Ascending aorta (tissue), 2 donors: ENCODE data around the gene UHMK1. TPM values are rescaled to one million over a fixed set of nuclear protein-coding genes. Genes with fewer than 3 reads are reported as not detected.
A peak's percentile ranks its signal among the peaks of the same experiment; 100 is the strongest.

Source experiments
- DNase-seq, 2 donors: peaks; one replicate each; pipeline ENCODE4 v3.0.0-alpha.2; 2019; ENCODE audit warnings: low spot score in 2 of 2
- H3K27ac ChIP-seq, 2 donors: fragments of 200-600 bp; sonication (generic); one replicate each; pipeline ENCODE4 v1.5.1; 2016 to 2017; ENCODE audit warnings: mild to moderate bottlenecking in 1 of 2
- H3K27me3 ChIP-seq: fragments of 200-600 bp; sonication (generic); one replicate; pipeline ENCODE4 v1.5.1; 2017
- H3K36me3 ChIP-seq, 2 donors: fragments of 200-600 bp; sonication (generic); one replicate each; pipeline ENCODE4 v1.5.1; 2016
- H3K4me1 ChIP-seq, 2 donors: fragments of 200-600 bp; sonication (generic); one replicate each; pipeline ENCODE4 v1.5.1; 2016 to 2017; ENCODE audit warnings: mild to moderate bottlenecking in 1 of 2
- H3K4me3 ChIP-seq, 2 donors: fragments of 200-600 bp; sonication (generic); one replicate each; pipeline ENCODE4 v1.5.1; 2016 to 2017; ENCODE audit warnings: mild to moderate bottlenecking in 1 of 2
- H3K9me3 ChIP-seq, 2 donors: fragments of 200-600 bp; sonication (generic); one replicate each; pipeline ENCODE4 v1.5.1; 2016
- CTCF ChIP-seq, 3 experiments: fragments of 200-600 bp in 2 of 3; fragments of 450-650 bp in 1 of 3; sonication (generic) in 2 of 3; IDR thresholded peaks; one replicate each; pipeline ENCODE4 v1.5.1; 2016 to 2019; ENCODE audit warnings: antibody characterized with exemption in 3 of 3, mild to moderate bottlenecking in 1 of 3, moderate library complexity in 1 of 3
- intact Hi-C: fragments of 100-400 bp; cut with DNase I; formaldehyde crosslinking; loops from one replicate; pipeline ENCODE4 v1.15.1; 2023
- total RNA-seq: library from RNA; depleted of rRNA; stranded (reverse); fragments of >200 nt; gene quantifications from one replicate; pipeline ENCODE4 v1.1.0, GENCODE V29; 2016

The UHMK1 gene
- total RNA-seq, 1 donor from 2014 or later, result 13.6 TPM

- Histone ChIP-seq H3K9me3 (peaks cover 0 to 3% of the 10 kb centered on the region in 2 donors), H3K27ac (peak overlapping the region; percentile 34 to 66), H3K36me3 (no peaks in the 10 kb centered on the region), H3K27me3 (no peaks in the 10 kb centered on the region), H3K4me1 (peaks cover 0 to 11% of the 10 kb centered on the region in 2 donors), H3K4me3 (no peak overlapping the region)
- intact Hi-C loops, result no loop called here
- TF ChIP-seq CTCF (IDR thresholded peaks at IDR 0.05), result no peak
- no peak for DNase-seq
Observed at GRCh38 chr1:162538815-162539431, 41.3 kb downstream of the UHMK1 start.

GRCh38 chr1:162541619-162542141 is 44.1 kb downstream of the UHMK1 start:
- Histone ChIP-seq H3K4me1 (peaks cover 0 to 11% of the 10 kb centered on the region in 2 donors), H3K27me3 (no peaks in the 10 kb centered on the region), H3K27ac (peak overlapping the region; percentile 66 to 73), H3K36me3 (no peaks in the 10 kb centered on the region), H3K9me3 (peaks cover 0 to 3% of the 10 kb centered on the region in 2 donors), H3K4me3 (peak overlapping the region in 1 of 2 donors; percentile 34)
- DNase-seq, result peak in 1 of 2 donors; percentile 87
- no peak for TF ChIP-seq CTCF (IDR thresholded peaks at IDR 0.05)
- intact Hi-C loops, result loop anchor here (1.0 kb wide), 1 partner anchor 20 kb away; the partner anchor contains the start of gene UAP1

GRCh38 chr1:162543228-162543627 is 45.6 kb downstream of the UHMK1 start:
- no peaks in the 10 kb centered on the region for H3K27me3 ChIP-seq
- H3K36me3 ChIP-seq, result no peaks in the 10 kb centered on the region
- H3K27ac ChIP-seq, result no peak overlapping the region
- H3K4me3 ChIP-seq, result no peak overlapping the region
- H3K9me3 ChIP-seq, result peaks cover 0 to 3% of the 10 kb centered on the region in 2 donors
- intact Hi-C loops, result no loop called here
- no peak for DNase-seq
- no peak for TF ChIP-seq CTCF (IDR thresholded peaks at IDR 0.05)
- peaks cover 0 to 11% of the 10 kb centered on the region in 2 donors for H3K4me1 ChIP-seq

GRCh38 chr1:162548170-162548569 is 50.6 kb downstream of the UHMK1 start:
- H3K36me3 ChIP-seq, result no peaks in the 10 kb centered on the region
- peak in 1 of 2 donors; percentile 72 for DNase-seq
- peaks cover 0 to 3% of the 10 kb centered on the region in 2 donors for H3K9me3 ChIP-seq
- peak overlapping the region in 1 of 2 donors; percentile 33 for H3K27ac ChIP-seq
- H3K4me1 ChIP-seq, result peaks cover 0 to 7% of the 10 kb centered on the region in 2 donors
- no peak for TF ChIP-seq CTCF (IDR thresholded peaks at IDR 0.05)
- intact Hi-C loops, result no loop called here
- no peak overlapping the region for H3K4me3 ChIP-seq
- H3K27me3 ChIP-seq, result no peaks in the 10 kb centered on the region

- DNase-seq, result no peak
- Histone ChIP-seq H3K4me3 (no peak overlapping the region), H3K36me3 (no peaks in the 10 kb centered on the region), H3K9me3 (no peaks in the 10 kb centered on the region), H3K27me3 (no peaks in the 10 kb centered on the region), H3K4me1 (peaks cover 0 to 7% of the 10 kb centered on the region in 2 donors), H3K27ac (peak overlapping the region in 1 of 2 donors; percentile 33)
- no peak for TF ChIP-seq CTCF (IDR thresholded peaks at IDR 0.05)
- intact Hi-C loops, result no loop called here
Observed at GRCh38 chr1:162549001-162549400, 51.4 kb downstream of the UHMK1 start.
